Smooth muscle cell (in vitro differentiated cells): ENCODE measurements around the gene OPCML. TPM values are rescaled to one million over a fixed set of nuclear protein-coding genes. Genes with fewer than 3 reads are reported as not detected.

Source experiments
- DNase-seq: peaks from one replicate; lab custom pipeline; 2025; ENCODE audit not compliant: unreplicated experiment; lab: John Stamatoyannopoulos, UW
- H2AFZ ChIP-seq: fragments of 200-600 bp; sonication (generic); 2 replicates; pipeline ENCODE4 v1.6.0; 2016; ENCODE audit warnings: antibody characterized with exemption, low read depth, mild to moderate bottlenecking
- H3F3A ChIP-seq: fragments of 200-600 bp; sonication (generic); 2 replicates; pipeline ENCODE4 v1.6.0; 2017; ENCODE audit warnings: antibody characterized with exemption, low read depth
- H3K27ac ChIP-seq: fragments of 200-600 bp; sonication (generic); 2 replicates; pipeline ENCODE4 v1.5.1; 2016; ENCODE audit warnings: low read depth, mild to moderate bottlenecking
- H3K27me3 ChIP-seq: fragments of 200-600 bp; sonication (generic); 2 replicates; pipeline ENCODE4 v1.6.1; 2016; ENCODE audit warnings: low read depth, mild to moderate bottlenecking
- H3K36me3 ChIP-seq: fragments of 200-600 bp; sonication (generic); 2 replicates; pipeline ENCODE4 v1.5.1; 2016; ENCODE audit warnings: low read depth
- H3K4me1 ChIP-seq: fragments of 200-600 bp; sonication (generic); 2 replicates; pipeline ENCODE4 v1.5.1; 2016; ENCODE audit warnings: low read depth
- H3K4me2 ChIP-seq: fragments of 200-600 bp; sonication (generic); 2 replicates; pipeline ENCODE4 v1.6.0; 2016; ENCODE audit warnings: mild to moderate bottlenecking
- H3K4me3 ChIP-seq: fragments of 200-600 bp; sonication (generic); 2 replicates; pipeline ENCODE4 v1.5.1; 2016; ENCODE audit warnings: mild to moderate bottlenecking
- H3K79me2 ChIP-seq: fragments of 200-600 bp; sonication (generic); 2 replicates; pipeline ENCODE4 v1.6.0; 2016; ENCODE audit warnings: low read depth, mild to moderate bottlenecking
- H3K9ac ChIP-seq: fragments of 200-600 bp; sonication (generic); 2 replicates; pipeline ENCODE4 v1.6.0; 2016; ENCODE audit warnings: low read depth
- H3K9me3 ChIP-seq: fragments of 200-600 bp; sonication (generic); replicated peaks from 2 replicates; pipeline ENCODE4 v1.5.1; 2016; ENCODE audit warnings: low read depth
- H4K20me1 ChIP-seq: fragments of 200-600 bp; sonication (generic); 2 replicates; pipeline ENCODE4 v1.6.0; 2016; ENCODE audit warnings: low read depth
- WGBS: methylation state at CpG from one replicate; pipeline ENCODE4 v1.1.7; 2016; ENCODE audit warnings: low lambda C conversion rate; 5-methylcytosine and 5-hydroxymethylcytosine counted together
- polyA plus RNA-seq: library from polyadenylated mRNA; unstranded; fragments of >200 nt; fragmentation: Nextera tagmentation; extraction: Ambion mirVana; gene quantifications from 2 replicates; pipeline ENCODE4 v1.2.1, GENCODE V29; 2016
- total RNA-seq: library from RNA; depleted of rRNA; stranded (reverse); fragments of >200 nt; gene quantifications from 2 replicates; pipeline ENCODE4 v1.2.3, GENCODE V29; 2014
- TF ChIP-seq, protein P1 (sequence below): fragments of 200-600 bp; sonication (generic); IDR thresholded peaks from 2 replicates; pipeline ENCODE4 v1.5.1; 2017; ENCODE audit warnings: borderline replicate concordance, mild to moderate bottlenecking, antibody characterized with exemption; ENCODE audit not compliant: insufficient read depth, poor library complexity, severe bottlenecking

The OPCML gene
- total and polyA plus RNA-seq, 2 experiments from 2014 or later: 0.42 to 0.58 TPM

DNA sequence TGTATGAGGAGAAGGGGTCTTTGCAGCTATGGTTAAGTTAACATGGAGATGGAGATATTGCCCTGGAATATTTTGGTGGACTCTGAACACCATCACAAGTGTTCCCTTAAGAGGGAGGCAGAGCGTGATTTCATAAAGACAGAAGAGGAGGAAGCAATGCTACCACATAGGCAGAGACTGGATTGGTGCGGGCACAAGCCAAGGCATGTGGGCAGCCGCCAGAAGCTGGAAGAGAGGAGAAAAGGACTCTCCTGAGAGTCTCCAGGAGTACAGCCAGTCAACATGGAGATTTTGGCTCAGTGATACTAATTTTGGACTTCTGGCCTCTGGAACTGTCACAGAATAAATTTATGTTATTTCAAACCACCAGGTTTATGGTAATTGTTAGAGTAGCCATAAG, 231.6 kb downstream of the OPCML start:
- H3K4me1 ChIP-seq: no peaks in the 10 kb centered on the region
- no peaks in the 10 kb centered on the region for H3K9me3 ChIP-seq
- no peak overlapping the region for H3K4me3 ChIP-seq
- H3K9ac ChIP-seq: no peak overlapping the region
- no peak for DNase-seq
- H2AFZ ChIP-seq: no peak overlapping the region
- H3K79me2 ChIP-seq: no peaks in the 10 kb centered on the region
- TF ChIP-seq, protein P1, sequence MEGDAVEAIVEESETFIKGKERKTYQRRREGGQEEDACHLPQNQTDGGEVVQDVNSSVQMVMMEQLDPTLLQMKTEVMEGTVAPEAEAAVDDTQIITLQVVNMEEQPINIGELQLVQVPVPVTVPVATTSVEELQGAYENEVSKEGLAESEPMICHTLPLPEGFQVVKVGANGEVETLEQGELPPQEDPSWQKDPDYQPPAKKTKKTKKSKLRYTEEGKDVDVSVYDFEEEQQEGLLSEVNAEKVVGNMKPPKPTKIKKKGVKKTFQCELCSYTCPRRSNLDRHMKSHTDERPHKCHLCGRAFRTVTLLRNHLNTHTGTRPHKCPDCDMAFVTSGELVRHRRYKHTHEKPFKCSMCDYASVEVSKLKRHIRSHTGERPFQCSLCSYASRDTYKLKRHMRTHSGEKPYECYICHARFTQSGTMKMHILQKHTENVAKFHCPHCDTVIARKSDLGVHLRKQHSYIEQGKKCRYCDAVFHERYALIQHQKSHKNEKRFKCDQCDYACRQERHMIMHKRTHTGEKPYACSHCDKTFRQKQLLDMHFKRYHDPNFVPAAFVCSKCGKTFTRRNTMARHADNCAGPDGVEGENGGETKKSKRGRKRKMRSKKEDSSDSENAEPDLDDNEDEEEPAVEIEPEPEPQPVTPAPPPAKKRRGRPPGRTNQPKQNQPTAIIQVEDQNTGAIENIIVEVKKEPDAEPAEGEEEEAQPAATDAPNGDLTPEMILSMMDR: no peak
- WGBS: 84% methylated on average over 3 of the region's 3 CpGs
- no peaks in the 10 kb centered on the region for H4K20me1 ChIP-seq
- no peak overlapping the region for H3K4me2 ChIP-seq
- no peaks in the 10 kb centered on the region for H3F3A ChIP-seq
- H3K27me3 ChIP-seq: peaks cover 5% of the 10 kb centered on the region
- H3K36me3 ChIP-seq: no peaks in the 10 kb centered on the region
- no peak overlapping the region for H3K27ac ChIP-seq

DNA sequence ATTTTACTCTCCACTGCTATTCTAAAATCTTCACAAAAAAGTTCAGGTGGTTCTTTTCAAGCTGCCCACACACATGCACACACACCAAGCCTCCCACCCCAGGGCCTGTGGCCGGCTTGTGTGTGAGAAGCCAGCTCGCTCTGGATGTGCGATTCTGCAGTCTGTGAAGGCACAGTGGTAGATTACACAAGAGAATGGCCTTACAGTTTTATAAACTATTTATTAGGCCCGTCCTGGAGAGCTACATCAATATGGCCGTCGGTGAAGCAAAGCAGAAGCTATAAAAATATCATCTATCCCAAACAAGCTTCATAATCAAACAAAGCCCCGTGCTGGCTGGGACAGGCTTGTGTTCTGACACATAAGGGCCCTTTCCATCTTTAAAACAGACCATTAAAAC, 240.5 kb downstream of the OPCML start:
- Histone ChIP-seq H3K9me3 (no peaks in the 10 kb centered on the region), H3K4me2 (no peak overlapping the region), H3K27me3 (peaks cover 5% of the 10 kb centered on the region), H3K36me3 (no peaks in the 10 kb centered on the region), H3K4me3 (no peak overlapping the region), H2AFZ (no peak overlapping the region), H3F3A (no peaks in the 10 kb centered on the region), H3K27ac (no peak overlapping the region), H3K9ac (no peak overlapping the region), H4K20me1 (no peaks in the 10 kb centered on the region), H3K4me1 (no peaks in the 10 kb centered on the region), H3K79me2 (no peaks in the 10 kb centered on the region)
- no peak for DNase-seq
- TF ChIP-seq, protein P1: no peak
- 73% methylated on average over 7 of the region's 7 CpGs for WGBS

DNA sequence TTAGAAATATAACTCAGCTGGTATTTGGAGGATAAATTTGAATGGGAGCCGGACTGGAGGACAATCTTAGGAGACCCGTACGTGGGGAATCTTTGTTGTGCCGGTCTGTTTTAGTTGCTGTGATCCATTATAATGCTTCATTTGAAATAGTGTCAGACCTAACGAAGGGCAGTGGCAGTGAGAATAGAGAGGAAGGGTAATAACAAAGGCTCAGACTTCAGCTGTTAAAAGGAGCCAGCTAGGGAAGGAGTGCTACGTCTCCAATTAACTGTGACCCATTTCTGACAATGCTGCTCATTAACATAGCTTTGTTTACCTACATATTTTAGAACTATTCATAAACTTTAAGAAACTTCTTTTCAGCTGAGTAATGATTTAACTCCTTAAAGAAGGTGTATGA, 246.9 kb downstream of the OPCML start:
- H3K9me3 ChIP-seq: no peaks in the 10 kb centered on the region

DNA sequence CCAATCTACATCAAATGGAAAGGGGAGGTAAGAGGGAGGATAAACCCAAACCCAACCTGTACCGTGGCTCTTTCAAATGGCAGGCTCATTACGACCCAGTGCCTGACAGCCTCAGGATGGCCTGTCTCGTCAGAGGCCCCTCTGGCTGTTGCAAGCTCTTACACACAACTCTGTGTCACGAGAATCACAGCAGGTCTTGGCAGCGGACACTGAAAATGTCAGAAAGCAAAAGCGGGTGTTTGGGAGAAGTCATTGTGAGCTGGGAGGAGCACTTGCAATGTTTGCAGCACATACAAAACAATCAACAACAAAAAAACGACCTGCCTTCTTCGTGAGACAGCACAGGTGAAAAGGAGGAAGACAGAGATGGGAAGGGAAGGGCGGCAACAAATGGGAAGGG, 248.1 kb downstream of the OPCML start:
- no peak overlapping the region for H3K9ac ChIP-seq
- no peaks in the 10 kb centered on the region for H3K36me3 ChIP-seq
- no peak overlapping the region for H3K4me3 ChIP-seq
- H4K20me1 ChIP-seq: no peaks in the 10 kb centered on the region
- TF ChIP-seq, protein P1: no peak
- H3K4me2 ChIP-seq: no peak overlapping the region
- 78% methylated on average over 9 of the region's 9 CpGs for WGBS
- DNase-seq: no peak
- H2AFZ ChIP-seq: no peak overlapping the region
- no peaks in the 10 kb centered on the region for H3K9me3 ChIP-seq
- no peaks in the 10 kb centered on the region for H3K27me3 ChIP-seq
- no peak overlapping the region for H3K27ac ChIP-seq
- H3K4me1 ChIP-seq: no peaks in the 10 kb centered on the region
- H3F3A ChIP-seq: no peaks in the 10 kb centered on the region
- H3K79me2 ChIP-seq: no peaks in the 10 kb centered on the region

More for the DNA sequence above, 246.9 kb downstream of the OPCML start:
- Histone ChIP-seq H3K4me1 (no peaks in the 10 kb centered on the region), H3K4me2 (no peak overlapping the region), H3F3A (no peaks in the 10 kb centered on the region), H4K20me1 (no peaks in the 10 kb centered on the region), H3K79me2 (no peaks in the 10 kb centered on the region), H3K4me3 (no peak overlapping the region), H2AFZ (no peak overlapping the region), H3K36me3 (no peaks in the 10 kb centered on the region), H3K27ac (no peak overlapping the region), H3K27me3 (no peaks in the 10 kb centered on the region), H3K9ac (no peak overlapping the region)
- TF ChIP-seq, protein P1: no peak
- 63% methylated on average over 6 of the region's 6 CpGs for WGBS
- DNase-seq: no peak
